IMR-90 (cell line): ENCODE measurements around the gene MROH8. TPM values are rescaled to one million over a fixed set of nuclear protein-coding genes. Genes with fewer than 3 reads are reported as not detected.

Experiments
- ATAC-seq: fragments of 200-7000 bp; cut with Tn5 transposase; 2 replicates; pipeline ENCODE4 v1.9.1; 2020; ENCODE audit warnings: low read depth, mild to moderate bottlenecking, moderate library complexity
- BruUV-seq: library from RNA; stranded (reverse); fragments of 400-500 nt; replicated peaks from 2 replicates; lab custom pipeline; 2021; lab: Mats Ljungman, UMichigan
- CTCF ChIA-PET: fragments of 300-600 bp; formaldehyde crosslinking; extraction: SDS; loops from one replicate; lab custom pipeline; 2021; ENCODE audit warnings: antibody characterized with exemption; lab: Yijun Ruan, JAX
- POLR2A ChIA-PET: fragments of 300-600 bp; sonication (Branson Sonifier 250); formaldehyde crosslinking; loops from one replicate; lab custom pipeline; 2022; ENCODE audit warnings: antibody characterized with exemption; ENCODE audit not compliant: unreplicated experiment; lab: Charles Lee
- DNase-seq: peaks from one replicate; pipeline ENCODE4 v3.0.0; 2013
- H2AFZ ChIP-seq: replicated peaks from 2 replicates; pipeline ENCODE3; 2013; ENCODE audit warnings: low read length, mild to moderate bottlenecking; ENCODE audit not compliant: poor library complexity
- H2AK5ac ChIP-seq: 2 replicates; pipeline ENCODE4 v1.6.1; 2013; ENCODE audit warnings: low read depth, low read length, inconsistent platforms
- H2AK9ac ChIP-seq: replicated peaks from 2 replicates; pipeline ENCODE3; 2013; ENCODE audit warnings: mild to moderate bottlenecking, low read depth, low read length, moderate library complexity; ENCODE audit not compliant: poor library complexity
- H2BK120ac ChIP-seq: 2 replicates; pipeline ENCODE4 v1.6.1; 2013; ENCODE audit warnings: low read depth, low read length, inconsistent platforms
- H2BK15ac ChIP-seq: 3 replicates; pipeline ENCODE4 v1.6.1; 2013; ENCODE audit warnings: low read depth, low read length, inconsistent platforms
- H2BK20ac ChIP-seq: 2 replicates; pipeline ENCODE4 v1.6.1; 2013; ENCODE audit warnings: low read depth, mild to moderate bottlenecking, inconsistent platforms, low read length, moderate library complexity
- H2BK5ac ChIP-seq: 2 replicates; pipeline ENCODE4 v1.6.1; 2013; ENCODE audit warnings: mild to moderate bottlenecking, low read depth, low read length, inconsistent platforms; ENCODE audit not compliant: poor library complexity, severe bottlenecking
- H3K14ac ChIP-seq: replicated peaks from 2 replicates; pipeline ENCODE4 v1.6.1; 2013; ENCODE audit warnings: low read depth, low read length, inconsistent platforms
- H3K18ac ChIP-seq: 2 replicates; pipeline ENCODE4 v1.6.1; 2013; ENCODE audit warnings: low read depth, low read length, control low read depth
- H3K23ac ChIP-seq: 2 replicates; pipeline ENCODE4 v1.6.1; 2013; ENCODE audit warnings: low read depth, low read length, inconsistent platforms
- H3K27ac ChIP-seq: 2 replicates; pipeline ENCODE4 v1.5.1; 2013; ENCODE audit warnings: mild to moderate bottlenecking, control low read depth, low read length; ENCODE audit not compliant: insufficient read depth
- H3K27me3 ChIP-seq: 2 replicates; pipeline ENCODE4 v1.6.1; 2013; ENCODE audit warnings: low read length; ENCODE audit not compliant: control insufficient read depth, insufficient read depth
- H3K36me3 ChIP-seq: 2 replicates; pipeline ENCODE4 v1.6.1; 2013; ENCODE audit warnings: low read length, mixed read lengths; ENCODE audit not compliant: control insufficient read depth, insufficient read depth
- H3K4ac ChIP-seq: 2 replicates; pipeline ENCODE4 v1.6.1; 2013; ENCODE audit warnings: low read depth, low read length, inconsistent platforms
- H3K4me1 ChIP-seq: 2 replicates; pipeline ENCODE4 v1.6.1; 2013; ENCODE audit warnings: low read length, mixed read lengths; ENCODE audit not compliant: control insufficient read depth, insufficient read depth
- H3K4me2 ChIP-seq: 2 replicates; pipeline ENCODE4 v1.6.1; 2013; ENCODE audit warnings: low read depth, mild to moderate bottlenecking, control low read depth, low read length, moderate library complexity
- H3K4me3 ChIP-seq: 2 replicates; pipeline ENCODE4 v1.5.1; 2013; ENCODE audit warnings: low read depth, mild to moderate bottlenecking, control low read depth, low read length, moderate library complexity; ENCODE audit not compliant: insufficient read depth
- H3K56ac ChIP-seq: 2 replicates; pipeline ENCODE4 v1.6.1; 2013; ENCODE audit warnings: low read length, inconsistent platforms; ENCODE audit not compliant: insufficient read depth; ENCODE audit errors: extremely low read depth
- H3K79me1 ChIP-seq, 2 experiments: 2 replicates each; pipeline ENCODE4 v1.6.1; 2013; ENCODE audit warnings: low read length in 2 of 2, inconsistent platforms in 1 of 2, low read depth in 1 of 2
- H3K9ac ChIP-seq: 2 replicates; pipeline ENCODE4 v1.6.1; 2013; ENCODE audit warnings: low read depth, low read length, control low read depth
- H3K9me1 ChIP-seq: 2 replicates; pipeline ENCODE4 v1.6.1; 2013; ENCODE audit warnings: low read length, inconsistent platforms; ENCODE audit not compliant: insufficient read depth
- H3K9me3 ChIP-seq: 2 replicates; pipeline ENCODE4 v1.6.1; 2013; ENCODE audit warnings: low read length; ENCODE audit not compliant: control insufficient read depth, insufficient read depth
- H4K20me1 ChIP-seq: 2 replicates; pipeline ENCODE4 v1.6.1; 2013; ENCODE audit warnings: low read length, inconsistent platforms; ENCODE audit not compliant: insufficient read depth
- H4K5ac ChIP-seq: 2 replicates; pipeline ENCODE4 v1.6.1; 2013; ENCODE audit warnings: mild to moderate bottlenecking, low read depth, low read length, control low read depth
- H4K8ac ChIP-seq, 2 experiments: 2 replicates each; pipeline ENCODE4 v1.6.1; 2013; ENCODE audit warnings: low read depth in 2 of 2, low read length in 2 of 2, control low read depth in 1 of 2, inconsistent platforms in 1 of 2
- H4K91ac ChIP-seq: 2 replicates; pipeline ENCODE4 v1.6.1; 2013; ENCODE audit warnings: low read depth, low read length, inconsistent platforms; ENCODE audit not compliant: insufficient read depth
- BHLHE40 ChIP-seq: fragments of 150-350 bp; IDR thresholded peaks from 2 replicates; pipeline ENCODE4 v1.6.1; 2016; ENCODE audit warnings: mild to moderate bottlenecking, low read depth, low read length
- MAZ ChIP-seq: IDR thresholded peaks from 2 replicates; pipeline ENCODE4 v1.6.1; 2012; ENCODE audit warnings: low read depth, mild to moderate bottlenecking, low read length, improper control_type of control experiment, moderate library complexity, borderline replicate concordance
- MXI1 ChIP-seq: IDR thresholded peaks from 2 replicates; pipeline ENCODE4 v1.6.1; 2012; ENCODE audit warnings: low read depth, mild to moderate bottlenecking, low read length, moderate library complexity, borderline replicate concordance
- RFX5 ChIP-seq: IDR thresholded peaks from 2 replicates; pipeline ENCODE4 v1.8.0; 2012; ENCODE audit warnings: low read depth, mild to moderate bottlenecking, low read length, moderate library complexity
- SMC3 ChIP-seq: fragments of 150-350 bp; IDR thresholded peaks from 2 replicates; pipeline ENCODE4 v1.6.1; 2016; ENCODE audit warnings: low read depth, mild to moderate bottlenecking, antibody characterized with exemption, low read length, moderate library complexity
- WGBS, 2 experiments: methylation state at CpG; one replicate each; pipeline versions ENCODE4 v1.1.5 to v1.1.7; 2013; ENCODE audit warnings: missing lambda C conversion rate in 2 of 2; ENCODE audit not compliant: insufficient read length in 1 of 2; ENCODE audit errors: extremely low coverage in 2 of 2; 5-methylcytosine and 5-hydroxymethylcytosine counted together
- dilution Hi-C: fragments of 300-500 bp; cut with HindIII; formaldehyde crosslinking; loops from one replicate; pipeline ENCODE4 v1.14.3; 2018; ENCODE audit warnings: low sequenced_read_pairs; ENCODE audit not compliant: unreplicated experiment
- in situ Hi-C: fragments of 300-500 bp; cut with MboI; formaldehyde crosslinking; loops from 3 replicates; pipeline ENCODE4 v1.14.3; 2019; ENCODE audit warnings: low sequenced_read_pairs, inconsistent platforms, mixed read lengths
- intact Hi-C: fragments of 100-400 bp; cut with micrococcal nuclease; formaldehyde crosslinking; loops from 2 replicates; pipeline ENCODE4 v1.10.0; 2022
- polyA plus RNA-seq, 3 experiments: library from polyadenylated mRNA; depleted of rRNA; stranded (reverse); fragments of >200 nt; gene quantifications; 2 replicates each; pipeline ENCODE4 v1.2.3, GENCODE V29; 2012; ENCODE audit warnings: low replicate concordance in 1 of 3
- total RNA-seq: library from RNA; depleted of rRNA; stranded (reverse); fragments of >200 nt; gene quantifications from 2 replicates; pipeline ENCODE4 v1.2.3, GENCODE V29; 2012

Gene MROH8
- total and polyA plus RNA-seq, 2 of the 4 experiments (the other 2 are of a cell fraction): 1.3 to 1.8 TPM

DNA sequence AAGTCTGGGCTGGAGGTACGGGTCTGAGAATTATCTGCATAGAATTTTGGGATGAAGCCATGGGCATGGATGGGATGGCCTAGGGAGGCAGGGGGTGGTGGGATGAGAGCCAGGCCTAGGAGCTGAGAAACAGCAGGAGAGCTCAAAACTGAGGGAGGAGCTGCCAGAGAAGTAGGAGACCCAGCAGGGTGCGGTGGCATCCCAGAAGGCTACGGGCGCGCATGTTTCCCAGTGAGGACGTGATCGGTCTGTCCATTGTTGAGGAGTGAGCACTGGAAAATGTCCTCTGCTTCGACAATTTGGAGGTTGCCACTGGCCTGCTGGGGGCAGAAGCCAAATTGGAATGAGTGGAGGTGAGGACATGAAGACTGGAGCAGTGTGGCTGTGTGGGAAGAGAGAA lies 14.5 kb upstream of the MROH8 start:
- Histone ChIP-seq H3K4me1 (no peaks in the 10 kb centered on the region), H2AK9ac (no peak overlapping the region), H4K91ac (no peak overlapping the region), H3K27me3 (no peaks in the 10 kb centered on the region), H4K20me1 (peaks cover 86% of the 10 kb centered on the region), H3K56ac (no peak overlapping the region), H3K9ac (no peak overlapping the region), H2BK20ac (no peak overlapping the region), H3K36me3 (peaks cover 15% of the 10 kb centered on the region), H2AK5ac (no peak overlapping the region), H3K9me1 (no peaks in the 10 kb centered on the region), H3K14ac (no peak overlapping the region), H2BK5ac (no peak overlapping the region), H3K9me3 (no peaks in the 10 kb centered on the region), H3K23ac (no peak overlapping the region), H4K5ac (no peak overlapping the region), H3K4me3 (no peak overlapping the region), H3K27ac (no peak overlapping the region), H2BK15ac (no peak overlapping the region), H3K4ac (no peak overlapping the region), H3K4me2 (no peak overlapping the region), H3K79me1 (peaks cover 34 to 89% of the 10 kb centered on the region in 2 experiments), H2BK120ac (no peak overlapping the region), H4K8ac (no peak overlapping the region), H3K18ac (no peak overlapping the region), H2AFZ (no peak overlapping the region)
- no peak for ATAC-seq
- in situ Hi-C loops (no loop called here), intact Hi-C loops (no loop called here), dilution Hi-C loops (no loop called here)
- WGBS, 2 experiments: 99% methylated on average over 8 of the region's 8 CpGs; no CpG with 5 or more reads in 1 of the 2 experiments
- no TSS peak for BruUV-seq
- ChIA-PET POLR2A (interaction anchor here (0.6 kb wide), 1 partner anchor 37 kb away, joined by 5 read pairs; no protein-coding TSS in a partner anchor), CTCF (no interaction called here)
- TF ChIP-seq SMC3 (no peak), RFX5 (no peak), BHLHE40 (no peak), MXI1 (no peak), MAZ (no peak)
- DNase-seq: no peak
